WTC11 (cell line): Measurements from ENCODE around the gene PPARD.

Experiments used
- CBFB ChIP-seq: sonication (generic); formaldehyde crosslinking; IDR thresholded peaks from 2 replicates; pipeline ENCODE4 v1.8.1; 2022; ENCODE audit warnings: mild to moderate bottlenecking, low read depth, missing genetic modification reagents
- CDX4 ChIP-seq: fragments of 250-450 bp; sonication (Bioruptor Pico); IDR thresholded peaks from 2 replicates; pipeline ENCODE4 v1.9.0; 2021; ENCODE audit warnings: moderate library complexity, mild to moderate bottlenecking, inconsistent platforms, borderline replicate concordance
- CTCF ChIP-seq: fragments of 200-600 bp; IDR thresholded peaks from 2 replicates; pipeline ENCODE4 v1.8.0; 2022; ENCODE audit warnings: antibody characterized with exemption
- GABPB1 ChIP-seq: sonication (generic); formaldehyde crosslinking; IDR thresholded peaks from 2 replicates; pipeline ENCODE4 v1.8.1; 2023; ENCODE audit warnings: mild to moderate bottlenecking, missing genetic modification reagents
- USF2 ChIP-seq: sonication (generic); formaldehyde crosslinking; IDR thresholded peaks from 2 replicates; pipeline ENCODE4 v1.8.1; 2023; ENCODE audit warnings: mild to moderate bottlenecking, missing genetic modification reagents, moderate library complexity
- ZBTB43 ChIP-seq: sonication (generic); formaldehyde crosslinking; IDR thresholded peaks from 2 replicates; pipeline ENCODE4 v1.8.1; 2023; ENCODE audit warnings: mild to moderate bottlenecking, missing genetic modification reagents

- no peak for TF ChIP-seq CTCF
- TF ChIP-seq CBFB (CRISPR knock-in tag) = no peak
- TF ChIP-seq USF2 (CRISPR knock-in tag) = no peak
- TF ChIP-seq ZBTB43 (CRISPR knock-in tag) = no peak
- no peak for TF ChIP-seq GABPB1
- TF ChIP-seq CDX4 (CRISPR knock-in tag) = no peak
These were observed 67.8 kb downstream of the PPARD start for GRCh38 chr6:35410131-35410530.
